Type B pancreatic cell (in vitro differentiated cells): ENCODE measurements around the gene TP53BP2. TPM values are rescaled to one million over a fixed set of nuclear protein-coding genes. Genes with fewer than 3 reads are reported as not detected.
"Not testable (repeated sequence)": the region's sequence is repeated elsewhere in the genome, so short reads cannot be mapped to it uniquely, and the experiment has no call there.

Experiments
- DNase-seq: peaks from one replicate; pipeline ENCODE4 v3.0.0; 2021; ENCODE audit warnings: mixed read lengths; ENCODE audit not compliant: unreplicated experiment; ENCODE audit errors: extremely low spot score
- H3K27ac Mint-ChIP-seq: 2 replicates; pipeline ENCODE4 v1.8.0; 2021; ENCODE audit warnings: mild to moderate bottlenecking, mixed read lengths
- H3K27me3 Mint-ChIP-seq: 2 replicates; pipeline ENCODE4 v1.8.0; 2021; ENCODE audit warnings: mixed read lengths
- H3K36me3 Mint-ChIP-seq: 2 replicates; pipeline ENCODE4 v1.8.0; 2021; ENCODE audit warnings: mixed read lengths
- H3K4me1 Mint-ChIP-seq: one replicate; pipeline ENCODE4 v1.8.0; 2021; ENCODE audit warnings: mixed read lengths; ENCODE audit not compliant: unreplicated experiment
- H3K4me3 Mint-ChIP-seq: 2 replicates; pipeline ENCODE4 v1.8.0; 2021; ENCODE audit warnings: mild to moderate bottlenecking, mixed read lengths
- H3K9me3 Mint-ChIP-seq: 2 replicates; pipeline ENCODE4 v1.8.0; 2021; ENCODE audit warnings: mixed read lengths
- long read RNA-seq: library from polyadenylated mRNA; unstranded; transcript quantifications from one replicate; pipeline ENCODE4 v2.0.0, GENCODE V29; 2020
- total RNA-seq: library from RNA; stranded (reverse); gene quantifications from 2 replicates; pipeline ENCODE4 v1.2.1, GENCODE V29; 2021; ENCODE audit warnings: low replicate concordance
- TF ChIP-seq, protein P1 (sequence below): fragments of 200-600 bp; sonication (generic); conservative IDR thresholded peaks from 2 replicates; pipeline ENCODE4 v1.5.0; 2021; ENCODE audit warnings: antibody characterized with exemption, mild to moderate bottlenecking

The TP53BP2 gene, protein sequence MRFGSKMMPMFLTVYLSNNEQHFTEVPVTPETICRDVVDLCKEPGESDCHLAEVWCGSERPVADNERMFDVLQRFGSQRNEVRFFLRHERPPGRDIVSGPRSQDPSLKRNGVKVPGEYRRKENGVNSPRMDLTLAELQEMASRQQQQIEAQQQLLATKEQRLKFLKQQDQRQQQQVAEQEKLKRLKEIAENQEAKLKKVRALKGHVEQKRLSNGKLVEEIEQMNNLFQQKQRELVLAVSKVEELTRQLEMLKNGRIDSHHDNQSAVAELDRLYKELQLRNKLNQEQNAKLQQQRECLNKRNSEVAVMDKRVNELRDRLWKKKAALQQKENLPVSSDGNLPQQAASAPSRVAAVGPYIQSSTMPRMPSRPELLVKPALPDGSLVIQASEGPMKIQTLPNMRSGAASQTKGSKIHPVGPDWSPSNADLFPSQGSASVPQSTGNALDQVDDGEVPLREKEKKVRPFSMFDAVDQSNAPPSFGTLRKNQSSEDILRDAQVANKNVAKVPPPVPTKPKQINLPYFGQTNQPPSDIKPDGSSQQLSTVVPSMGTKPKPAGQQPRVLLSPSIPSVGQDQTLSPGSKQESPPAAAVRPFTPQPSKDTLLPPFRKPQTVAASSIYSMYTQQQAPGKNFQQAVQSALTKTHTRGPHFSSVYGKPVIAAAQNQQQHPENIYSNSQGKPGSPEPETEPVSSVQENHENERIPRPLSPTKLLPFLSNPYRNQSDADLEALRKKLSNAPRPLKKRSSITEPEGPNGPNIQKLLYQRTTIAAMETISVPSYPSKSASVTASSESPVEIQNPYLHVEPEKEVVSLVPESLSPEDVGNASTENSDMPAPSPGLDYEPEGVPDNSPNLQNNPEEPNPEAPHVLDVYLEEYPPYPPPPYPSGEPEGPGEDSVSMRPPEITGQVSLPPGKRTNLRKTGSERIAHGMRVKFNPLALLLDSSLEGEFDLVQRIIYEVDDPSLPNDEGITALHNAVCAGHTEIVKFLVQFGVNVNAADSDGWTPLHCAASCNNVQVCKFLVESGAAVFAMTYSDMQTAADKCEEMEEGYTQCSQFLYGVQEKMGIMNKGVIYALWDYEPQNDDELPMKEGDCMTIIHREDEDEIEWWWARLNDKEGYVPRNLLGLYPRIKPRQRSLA
- total RNA-seq: 51.3 and 67.2 TPM in 2 replicates
- long read RNA-seq, partial matches to known transcripts: 23 of 23 reads
- long read RNA-seq, other reads (novel, unspliced or antisense): 0 of 23 reads

- TF ChIP-seq, protein P1, sequence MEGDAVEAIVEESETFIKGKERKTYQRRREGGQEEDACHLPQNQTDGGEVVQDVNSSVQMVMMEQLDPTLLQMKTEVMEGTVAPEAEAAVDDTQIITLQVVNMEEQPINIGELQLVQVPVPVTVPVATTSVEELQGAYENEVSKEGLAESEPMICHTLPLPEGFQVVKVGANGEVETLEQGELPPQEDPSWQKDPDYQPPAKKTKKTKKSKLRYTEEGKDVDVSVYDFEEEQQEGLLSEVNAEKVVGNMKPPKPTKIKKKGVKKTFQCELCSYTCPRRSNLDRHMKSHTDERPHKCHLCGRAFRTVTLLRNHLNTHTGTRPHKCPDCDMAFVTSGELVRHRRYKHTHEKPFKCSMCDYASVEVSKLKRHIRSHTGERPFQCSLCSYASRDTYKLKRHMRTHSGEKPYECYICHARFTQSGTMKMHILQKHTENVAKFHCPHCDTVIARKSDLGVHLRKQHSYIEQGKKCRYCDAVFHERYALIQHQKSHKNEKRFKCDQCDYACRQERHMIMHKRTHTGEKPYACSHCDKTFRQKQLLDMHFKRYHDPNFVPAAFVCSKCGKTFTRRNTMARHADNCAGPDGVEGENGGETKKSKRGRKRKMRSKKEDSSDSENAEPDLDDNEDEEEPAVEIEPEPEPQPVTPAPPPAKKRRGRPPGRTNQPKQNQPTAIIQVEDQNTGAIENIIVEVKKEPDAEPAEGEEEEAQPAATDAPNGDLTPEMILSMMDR: peak; percentile 79
- peaks cover 3% of the 10 kb centered on the region for H3K36me3 Mint-ChIP-seq
Observed at GRCh38 chr1:223845810-223846682, at the start of gene TP53BP2. TSS of gene TP53BP2 (minus strand) at chr1:223845947. CDS start at chr1:223845680, 267 bp downstream.

GRCh38 chr1:223890494-223890893, 44.7 kb upstream of the TP53BP2 start:
- H3K27me3 Mint-ChIP-seq, H3K27ac Mint-ChIP-seq, H3K9me3 Mint-ChIP-seq, H3K4me3 Mint-ChIP-seq, DNase-seq, H3K36me3 Mint-ChIP-seq: not testable (repeated sequence)
- peaks cover 10% of the 10 kb centered on the region for H3K4me1 Mint-ChIP-seq

More at GRCh38 chr1:223845810-223846682, at the start of gene TP53BP2:
- H3K9me3 Mint-ChIP-seq: no peaks in the 10 kb centered on the region
- peak within 1 kb of the TSS; percentile 99 for H3K27ac Mint-ChIP-seq
- peaks cover 15% of the 10 kb centered on the region for H3K4me1 Mint-ChIP-seq
- peak; percentile 93 for DNase-seq
- peak within 1 kb of the TSS; percentile 98 for H3K4me3 Mint-ChIP-seq
- H3K27me3 Mint-ChIP-seq: no peaks in the 10 kb centered on the region

- not testable (repeated sequence) for H3K9me3 Mint-ChIP-seq, H3K4me3 Mint-ChIP-seq, H3K36me3 Mint-ChIP-seq, H3K27ac Mint-ChIP-seq, H3K27me3 Mint-ChIP-seq, DNase-seq
- peaks cover 10% of the 10 kb centered on the region for H3K4me1 Mint-ChIP-seq
Observed at GRCh38 chr1:223889319-223889718, 43.6 kb upstream of the TP53BP2 start.

- Mint-ChIP-seq H3K27me3 (peaks cover 5% of the 10 kb centered on the region), H3K27ac (peak overlapping the region; percentile 80), H3K36me3 (no peaks in the 10 kb centered on the region), H3K9me3 (no peaks in the 10 kb centered on the region), H3K4me1 (peaks cover 10% of the 10 kb centered on the region), H3K4me3 (peak overlapping the region; percentile 37)
- TF ChIP-seq, protein P1: no peak
- no peak for DNase-seq
Observed at GRCh38 chr1:223887747-223888418, 42.1 kb upstream of the TP53BP2 start.

- H3K9me3 Mint-ChIP-seq: no peaks in the 10 kb centered on the region
- H3K4me3 Mint-ChIP-seq: no peak overlapping the region
- no peak for DNase-seq
Observed at GRCh38 chr1:223886516-223886921, 40.8 kb upstream of the TP53BP2 start.

More at GRCh38 chr1:223886516-223886921, 40.8 kb upstream of the TP53BP2 start:
- Mint-ChIP-seq H3K36me3 (no peaks in the 10 kb centered on the region), H3K27me3 (peaks cover 5% of the 10 kb centered on the region), H3K4me1 (peaks cover 10% of the 10 kb centered on the region), H3K27ac (no peak overlapping the region)
- TF ChIP-seq, protein P1: no peak
